Measurements from ENCODE around the gene MYO5B. TPM values are rescaled to one million over a fixed set of nuclear protein-coding genes. Genes with fewer than 3 reads are reported as not detected.

Gene MYO5B
- total RNA-seq, 4 donors from 2014 or later: 32.0 to 63.3 (median 46.8) TPM

DNA sequence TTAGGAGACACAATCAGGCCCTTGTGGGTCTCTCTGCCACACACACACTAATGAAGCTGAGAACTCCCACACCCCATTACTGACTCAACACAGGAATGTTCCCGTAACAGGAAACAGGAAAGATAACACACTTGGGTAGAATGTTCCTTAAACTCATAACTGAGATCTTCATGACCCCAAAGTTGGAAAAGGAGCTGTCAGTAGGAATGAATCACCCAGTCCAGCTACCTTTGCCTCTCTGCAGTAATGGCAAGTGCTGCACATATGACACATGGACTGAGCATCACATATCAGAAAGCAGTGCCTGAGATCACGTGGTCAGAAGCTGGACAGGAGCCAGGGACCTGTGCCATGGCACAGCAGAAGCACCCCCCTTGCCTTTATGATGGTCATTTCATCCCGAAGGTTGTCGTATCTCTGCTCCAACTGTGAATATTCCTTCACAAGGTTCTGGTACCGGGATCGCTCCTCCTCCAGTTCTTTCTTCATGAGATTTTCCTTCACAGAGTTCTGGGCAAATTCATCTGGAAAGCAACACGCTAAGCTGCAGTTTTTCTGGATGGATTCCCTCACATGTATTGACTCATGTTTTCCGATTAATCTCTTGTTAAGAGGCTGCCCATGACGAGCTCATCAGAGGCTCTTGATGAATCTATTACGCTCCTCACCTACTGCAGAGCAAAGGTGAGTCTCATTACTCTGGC is 316.2 kb downstream of the MYO5B start:
- intact Hi-C loops (cut with DNase I): no loop called here
- TF ChIP-seq, protein P1, sequence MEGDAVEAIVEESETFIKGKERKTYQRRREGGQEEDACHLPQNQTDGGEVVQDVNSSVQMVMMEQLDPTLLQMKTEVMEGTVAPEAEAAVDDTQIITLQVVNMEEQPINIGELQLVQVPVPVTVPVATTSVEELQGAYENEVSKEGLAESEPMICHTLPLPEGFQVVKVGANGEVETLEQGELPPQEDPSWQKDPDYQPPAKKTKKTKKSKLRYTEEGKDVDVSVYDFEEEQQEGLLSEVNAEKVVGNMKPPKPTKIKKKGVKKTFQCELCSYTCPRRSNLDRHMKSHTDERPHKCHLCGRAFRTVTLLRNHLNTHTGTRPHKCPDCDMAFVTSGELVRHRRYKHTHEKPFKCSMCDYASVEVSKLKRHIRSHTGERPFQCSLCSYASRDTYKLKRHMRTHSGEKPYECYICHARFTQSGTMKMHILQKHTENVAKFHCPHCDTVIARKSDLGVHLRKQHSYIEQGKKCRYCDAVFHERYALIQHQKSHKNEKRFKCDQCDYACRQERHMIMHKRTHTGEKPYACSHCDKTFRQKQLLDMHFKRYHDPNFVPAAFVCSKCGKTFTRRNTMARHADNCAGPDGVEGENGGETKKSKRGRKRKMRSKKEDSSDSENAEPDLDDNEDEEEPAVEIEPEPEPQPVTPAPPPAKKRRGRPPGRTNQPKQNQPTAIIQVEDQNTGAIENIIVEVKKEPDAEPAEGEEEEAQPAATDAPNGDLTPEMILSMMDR (IDR thresholded peaks at IDR 0.05): no peak
- no peak for TF ChIP-seq POLR2A (IDR thresholded peaks at IDR 0.05)
- H3K4me3 ChIP-seq: no peak overlapping the region
- no peaks in the 10 kb centered on the region for H3K27me3 ChIP-seq
- H3K9me3 ChIP-seq: no peaks in the 10 kb centered on the region
- 57 to 82% methylated on average over 9 to 10 of the region's 10 CpGs for WGBS, 2 donors
- H3K4me1 ChIP-seq: peaks cover 0 to 10% (median 0%) of the 10 kb centered on the region in 3 donors
- no peak for DNase-seq
- H3K36me3 ChIP-seq: peaks cover 0 to 6% (median 0%) of the 10 kb centered on the region in 3 donors
- no peak overlapping the region for H3K27ac ChIP-seq

GRCh38 chr18:49878015-49878414 is 316.9 kb downstream of the MYO5B start:
- H3K4me3 ChIP-seq: no peak overlapping the region
- H3K36me3 ChIP-seq: peaks cover 0 to 11% (median 0%) of the 10 kb centered on the region in 3 donors
- intact Hi-C loops (cut with DNase I): no loop called here
- TF ChIP-seq, protein P1 (IDR thresholded peaks at IDR 0.05): no peak
- no peak for TF ChIP-seq POLR2A (IDR thresholded peaks at IDR 0.05)
- H3K27me3 ChIP-seq: no peaks in the 10 kb centered on the region
- H3K4me1 ChIP-seq: peaks cover 0 to 11% (median 0%) of the 10 kb centered on the region in 3 donors
- DNase-seq: no peak
- 80 to 98% methylated on average over 2 of the region's 2 CpGs for WGBS, 2 donors
- no peaks in the 10 kb centered on the region for H3K9me3 ChIP-seq
- H3K27ac ChIP-seq: no peak overlapping the region

DNA sequence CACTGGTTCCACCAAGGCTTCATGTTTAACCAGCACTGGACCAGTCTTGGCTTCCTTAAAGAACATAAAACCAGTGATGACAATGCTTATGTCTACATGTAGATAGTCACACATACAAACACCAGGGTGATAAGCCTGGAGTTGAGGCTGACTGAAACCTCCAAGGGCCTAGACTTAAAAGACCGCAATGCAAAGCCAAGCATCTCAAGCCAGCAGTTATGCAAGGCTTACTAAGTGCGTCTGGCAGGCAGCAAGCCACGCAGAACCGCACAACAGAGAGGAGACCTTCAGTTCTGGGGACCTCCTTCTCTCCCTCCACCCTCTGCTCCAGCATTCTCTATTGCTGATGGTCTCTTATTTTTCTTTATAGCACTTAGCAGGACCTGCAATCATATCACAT is 318.4 kb downstream of the MYO5B start:
- Histone ChIP-seq H3K4me1 (peaks cover 0 to 11% (median 0%) of the 10 kb centered on the region in 3 donors), H3K9me3 (no peaks in the 10 kb centered on the region), H3K36me3 (peaks cover 0 to 11% (median 0%) of the 10 kb centered on the region in 3 donors), H3K27ac (no peak overlapping the region), H3K4me3 (no peak overlapping the region), H3K27me3 (no peaks in the 10 kb centered on the region)
- intact Hi-C loops (cut with DNase I): no loop called here
- no peak for TF ChIP-seq POLR2A (IDR thresholded peaks at IDR 0.05)
- TF ChIP-seq, protein P1 (IDR thresholded peaks at IDR 0.05): no peak
- no peak for DNase-seq
- 64 to 90% methylated on average over 4 of the region's 4 CpGs for WGBS, 2 donors

- H3K27me3 ChIP-seq: no peaks in the 10 kb centered on the region
- H3K4me1 ChIP-seq: peaks cover 0 to 11% (median 0%) of the 10 kb centered on the region in 3 donors
- no peak for DNase-seq
- H3K4me3 ChIP-seq: no peak overlapping the region
- H3K9me3 ChIP-seq: no peaks in the 10 kb centered on the region
- TF ChIP-seq, protein P1 (IDR thresholded peaks at IDR 0.05): no peak
- no peak for TF ChIP-seq POLR2A (IDR thresholded peaks at IDR 0.05)
- H3K36me3 ChIP-seq: peaks cover 0 to 11% (median 0%) of the 10 kb centered on the region in 3 donors
- WGBS, 2 donors: 80 to 92% methylated on average over 1 of the region's 1 CpG
- no peak overlapping the region for H3K27ac ChIP-seq
- intact Hi-C loops (cut with DNase I): no loop called here
Measured at GRCh38 chr18:49875783-49876182, 319.2 kb downstream of the MYO5B start.

DNA sequence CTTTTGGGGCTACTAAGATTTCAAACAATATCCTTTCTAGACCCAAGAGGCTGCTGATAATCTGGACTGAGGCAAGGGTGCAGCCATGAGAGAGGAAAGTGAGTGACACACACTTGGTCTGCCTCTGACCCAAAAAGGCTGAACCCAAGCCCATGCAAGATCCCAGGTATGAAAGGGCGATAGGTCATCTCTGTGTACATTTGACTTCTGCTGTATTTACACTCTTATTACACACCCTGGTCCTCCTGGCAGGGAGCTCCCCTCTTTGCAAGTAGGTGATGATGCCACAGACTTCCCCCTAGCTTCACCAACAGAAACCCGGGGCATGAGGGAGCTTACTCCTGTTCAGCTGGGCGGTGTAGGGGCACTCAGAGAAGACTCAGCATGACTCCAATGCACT is 319.8 kb downstream of the MYO5B start:
- DNase-seq: no peak
- Histone ChIP-seq H3K4me1 (peaks cover 0 to 11% (median 0%) of the 10 kb centered on the region in 3 donors), H3K27me3 (no peaks in the 10 kb centered on the region), H3K4me3 (no peak overlapping the region), H3K36me3 (peaks cover 0 to 11% (median 0%) of the 10 kb centered on the region in 3 donors), H3K9me3 (no peaks in the 10 kb centered on the region), H3K27ac (no peak overlapping the region)
- 100% methylated on average over 1 of the region's 3 CpGs for WGBS, 2 donors
- TF ChIP-seq, protein P1 (IDR thresholded peaks at IDR 0.05): no peak
- TF ChIP-seq POLR2A (IDR thresholded peaks at IDR 0.05): no peak
- intact Hi-C loops (cut with DNase I): no loop called here

All from esophagus squamous epithelium (tissue), 5 donors.